GM21447 (cell line): ENCODE results near the gene SPINT3.
"Not testable (repeated sequence)": the region's sequence is repeated elsewhere in the genome, so short reads cannot be mapped to it uniquely, and the experiment has no call there.

Experiments used
- ATAC-seq: cut with Tn5 transposase; IDR thresholded peaks from one replicate; pipeline ENCODE4 v1.9.1; 2021; ENCODE audit not compliant: unreplicated experiment

Gene SPINT3

DNA sequence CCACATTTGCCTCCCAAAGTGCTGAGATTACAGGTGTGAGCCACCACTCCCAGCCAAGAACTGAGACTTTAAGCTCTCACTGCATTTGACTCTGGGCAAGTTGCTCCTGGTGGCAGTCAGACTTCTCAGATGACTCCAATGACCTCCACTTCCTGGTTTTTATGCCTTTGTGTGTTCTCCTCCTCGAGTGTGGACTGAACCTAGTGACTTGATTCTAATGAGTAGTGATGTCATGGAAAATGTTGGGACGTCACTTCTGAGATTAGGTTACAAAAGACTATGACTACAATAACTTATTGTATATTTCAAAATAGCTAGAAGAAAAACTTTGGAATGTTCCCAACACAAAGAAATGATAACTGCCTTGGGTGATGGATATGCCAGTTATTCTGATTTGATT is 12.0 kb downstream of the SPINT3 start:
- ATAC-seq: no peak

DNA sequence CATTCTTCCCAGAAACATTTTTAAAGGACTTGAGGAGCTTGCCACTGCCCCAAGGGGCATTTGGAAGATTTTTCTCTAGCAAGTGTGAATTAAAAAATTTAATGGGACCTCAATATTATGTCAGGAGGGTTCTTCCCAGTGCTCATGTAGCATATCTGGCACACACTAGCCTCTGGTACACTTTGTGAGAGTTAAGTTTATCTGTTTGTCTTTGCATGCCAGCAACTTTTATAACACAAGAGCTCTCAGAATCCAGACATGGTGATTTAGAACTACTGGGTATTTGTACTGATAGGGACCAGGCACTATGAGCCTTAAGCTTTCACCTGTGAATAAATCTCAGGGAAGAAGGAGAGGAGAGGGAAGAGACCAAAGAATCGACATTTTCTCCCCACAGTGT is 12.9 kb downstream of the SPINT3 start:
- no peak for ATAC-seq

DNA sequence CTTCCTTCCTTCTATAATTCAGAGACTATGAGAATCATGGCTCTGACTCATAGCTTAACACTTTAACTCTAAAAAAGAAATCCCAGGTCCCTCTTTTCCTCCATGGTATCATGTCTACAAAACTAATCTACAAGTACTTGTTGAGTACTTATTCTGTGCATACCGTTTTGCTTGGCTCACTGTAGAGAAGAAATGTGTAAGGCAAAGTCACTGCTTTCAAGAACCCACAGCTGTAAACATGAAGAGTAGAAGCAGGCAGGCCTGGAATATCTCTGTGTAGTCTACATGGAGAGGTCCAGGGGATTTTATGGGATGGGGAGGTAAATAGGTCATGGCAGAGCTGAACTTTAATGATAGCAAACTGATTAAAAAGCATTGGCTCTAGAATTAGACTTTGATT is 13.8 kb downstream of the SPINT3 start:
- no peak for ATAC-seq

DNA sequence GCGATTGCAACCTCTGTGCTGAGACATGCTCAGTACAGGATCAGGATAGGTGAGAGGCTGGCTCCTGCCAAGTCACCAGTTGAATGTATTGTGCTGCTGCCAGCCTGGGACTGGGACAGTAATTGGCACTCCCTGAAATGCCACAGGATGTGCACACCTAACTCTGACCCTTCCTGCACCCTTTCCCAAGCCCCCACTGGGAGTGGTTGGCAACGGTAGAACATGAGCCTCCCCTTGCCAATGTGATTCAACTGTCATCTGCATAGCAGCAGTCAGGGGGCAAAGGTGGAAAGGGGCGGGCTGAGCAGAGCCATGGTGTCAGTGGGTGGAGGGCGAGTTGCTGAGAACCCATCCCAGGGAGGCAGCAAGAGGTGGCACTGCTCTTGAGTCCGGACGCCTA is 15.4 kb downstream of the SPINT3 start:
- ATAC-seq: no peak

DNA sequence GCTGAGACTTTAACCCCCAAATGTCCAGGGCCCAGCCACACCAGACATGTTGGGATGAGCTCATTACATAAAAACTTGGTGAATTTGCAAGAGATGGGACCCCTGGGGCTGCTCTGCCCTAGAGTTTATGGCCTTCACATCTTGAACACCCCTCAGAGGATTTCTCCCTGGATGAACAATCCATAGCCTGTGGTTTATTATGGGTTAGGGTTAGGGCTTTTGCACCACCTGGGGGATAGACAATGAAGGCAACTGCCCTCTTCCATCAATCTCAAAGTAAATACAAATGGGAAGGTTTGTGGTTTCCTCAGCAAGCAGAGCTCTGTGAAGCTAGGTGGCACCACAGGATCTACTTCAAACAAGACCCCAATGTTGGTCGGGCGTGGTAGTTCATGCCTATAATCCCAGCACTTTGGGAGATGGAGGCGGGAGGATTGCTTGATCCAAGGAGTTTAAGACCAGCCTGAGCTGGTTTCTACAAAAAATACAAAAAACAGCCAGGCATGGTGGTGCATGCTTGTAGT is 17.4 kb downstream of the SPINT3 start:
- no peak for ATAC-seq

DNA sequence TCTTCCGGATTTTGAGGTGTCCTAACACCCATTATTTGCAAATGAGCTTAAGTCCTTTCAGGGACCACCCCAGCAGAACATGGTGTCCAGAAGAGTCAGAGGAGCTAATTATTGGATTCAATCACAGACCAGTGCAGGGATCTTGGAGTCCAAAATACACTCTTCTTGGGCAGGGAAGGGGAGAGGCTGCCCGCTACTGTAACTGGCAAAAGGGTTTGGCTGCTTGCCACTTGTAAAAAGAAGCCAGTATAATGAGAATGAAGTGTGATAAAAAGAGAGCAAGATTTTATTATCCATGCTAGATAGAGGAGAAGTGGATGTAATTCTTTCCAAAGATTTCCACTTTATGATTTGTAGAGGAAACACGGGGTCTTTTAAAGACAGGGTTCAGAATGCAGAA is 19.3 kb downstream of the SPINT3 start:
- no peak for ATAC-seq

DNA sequence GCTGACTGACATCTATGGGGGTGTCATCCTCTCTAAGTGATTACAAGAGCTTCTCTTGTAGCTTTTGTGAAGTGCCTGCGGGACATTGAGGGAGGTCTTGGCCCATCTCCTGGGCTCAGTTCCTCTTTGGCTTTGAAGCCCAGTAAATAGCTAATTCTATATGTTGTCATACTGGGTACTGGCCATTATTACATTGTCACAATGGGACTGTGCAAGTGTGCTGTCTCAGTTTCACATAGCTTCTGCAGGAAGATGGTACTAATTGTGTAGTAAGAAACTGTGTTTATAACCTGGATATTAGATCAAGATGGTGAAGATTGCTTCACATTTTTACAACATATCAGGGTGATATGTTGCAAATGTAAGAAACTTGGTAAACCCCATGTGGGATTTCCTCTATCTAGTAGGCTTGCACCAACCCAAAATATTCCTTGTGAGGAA is 19.9 kb downstream of the SPINT3 start:
- ATAC-seq: no peak

DNA sequence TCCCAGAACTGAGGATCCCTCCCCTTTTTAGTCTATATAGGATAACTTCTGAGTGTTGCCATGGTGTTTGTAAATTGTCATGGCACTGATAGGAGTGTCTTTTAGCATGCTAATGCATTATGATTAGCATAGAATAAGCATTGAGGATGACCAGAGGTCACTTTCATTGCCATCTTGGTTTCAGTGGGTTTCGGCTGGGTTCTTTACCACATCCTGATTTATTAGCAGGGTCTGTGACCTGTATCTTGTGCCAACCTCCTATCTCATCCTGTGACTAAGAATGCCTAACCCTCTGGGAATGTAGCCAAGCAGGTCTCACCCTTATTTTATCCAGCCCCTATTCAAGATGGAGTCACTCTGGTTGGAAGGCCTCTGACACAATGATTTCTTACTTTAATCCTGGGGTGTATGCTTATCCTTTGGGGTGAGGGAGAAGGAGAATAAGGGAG is 26.3 kb downstream of the SPINT3 start:
- no peak for ATAC-seq

DNA sequence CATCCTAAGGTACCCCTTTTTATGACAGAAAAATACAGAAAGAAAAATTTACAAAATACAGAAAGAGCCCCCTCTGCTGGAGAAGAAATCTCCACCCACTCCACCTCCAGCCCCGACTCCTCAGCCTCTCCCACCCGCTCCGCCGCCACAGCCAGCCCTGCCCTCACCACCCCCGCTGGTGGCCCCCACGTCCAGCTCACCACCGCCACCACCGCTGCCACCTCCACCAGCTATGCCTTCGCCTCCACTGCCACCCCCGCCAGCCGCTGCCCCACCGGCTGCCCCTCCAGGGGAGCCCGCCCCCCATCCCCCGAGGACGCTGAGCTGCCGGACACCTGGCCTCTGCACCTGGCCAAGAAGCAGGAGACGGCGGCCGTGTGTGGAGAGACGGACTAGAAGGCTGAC is 28.2 kb downstream of the SPINT3 start:
- ATAC-seq: no peak

DNA sequence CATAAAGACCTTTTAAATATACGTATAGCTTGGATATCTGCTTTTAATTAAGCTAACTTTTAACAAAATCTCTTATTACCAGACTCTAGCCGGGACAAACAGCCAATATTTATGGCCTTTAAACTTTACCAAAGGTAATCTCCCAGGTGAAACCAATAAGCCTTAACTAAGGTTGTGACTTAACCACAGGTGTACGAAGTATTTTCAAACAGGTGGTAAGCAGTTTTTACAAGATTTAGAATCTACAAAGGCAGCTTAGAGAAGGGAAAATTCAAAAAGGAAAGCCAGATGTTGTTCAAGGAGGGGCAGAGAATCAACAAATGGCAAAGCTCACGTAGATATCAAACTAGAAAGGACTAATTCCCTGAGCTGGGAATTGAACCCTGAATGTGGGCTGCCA is 30.0 kb downstream of the SPINT3 start:
- ATAC-seq: no peak

DNA sequence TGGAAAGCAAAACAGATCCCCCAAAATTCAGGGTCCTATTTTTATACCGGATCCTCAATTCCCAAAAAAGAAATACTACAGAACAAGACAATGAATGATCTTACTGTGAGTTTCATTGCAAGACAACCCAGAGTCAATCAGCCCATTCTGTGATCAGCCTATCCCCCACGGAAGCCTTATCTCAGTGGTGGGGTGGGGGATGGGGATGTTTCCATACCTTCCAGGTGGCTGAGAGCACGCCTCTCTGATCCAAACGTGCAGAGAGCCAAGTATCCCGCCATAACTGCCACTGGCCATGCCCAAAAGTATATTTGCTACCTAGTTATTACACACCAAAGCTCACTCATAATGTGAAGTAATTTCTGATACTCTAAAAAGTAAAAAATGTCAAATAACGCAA is 30.7 kb downstream of the SPINT3 start:
- no peak for ATAC-seq

DNA sequence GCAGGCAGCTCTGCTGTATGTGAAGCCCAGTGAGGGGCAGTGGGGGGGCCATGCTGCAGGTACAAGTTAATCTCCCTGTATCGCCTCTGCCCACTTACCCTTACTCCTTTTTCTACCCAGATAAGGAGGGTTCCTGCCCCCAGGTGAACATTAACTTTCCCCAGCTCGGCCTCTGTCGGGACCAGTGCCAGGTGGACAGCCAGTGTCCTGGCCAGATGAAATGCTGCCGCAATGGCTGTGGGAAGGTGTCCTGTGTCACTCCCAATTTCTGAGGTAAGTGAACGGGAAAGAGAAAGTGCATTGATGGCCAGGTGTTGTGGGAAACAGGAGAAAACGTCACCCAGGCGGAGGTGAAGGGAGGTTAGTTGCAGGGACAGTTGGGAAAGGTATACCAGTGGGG is 35.6 kb downstream of the SPINT3 start:
- ATAC-seq: no peak

DNA sequence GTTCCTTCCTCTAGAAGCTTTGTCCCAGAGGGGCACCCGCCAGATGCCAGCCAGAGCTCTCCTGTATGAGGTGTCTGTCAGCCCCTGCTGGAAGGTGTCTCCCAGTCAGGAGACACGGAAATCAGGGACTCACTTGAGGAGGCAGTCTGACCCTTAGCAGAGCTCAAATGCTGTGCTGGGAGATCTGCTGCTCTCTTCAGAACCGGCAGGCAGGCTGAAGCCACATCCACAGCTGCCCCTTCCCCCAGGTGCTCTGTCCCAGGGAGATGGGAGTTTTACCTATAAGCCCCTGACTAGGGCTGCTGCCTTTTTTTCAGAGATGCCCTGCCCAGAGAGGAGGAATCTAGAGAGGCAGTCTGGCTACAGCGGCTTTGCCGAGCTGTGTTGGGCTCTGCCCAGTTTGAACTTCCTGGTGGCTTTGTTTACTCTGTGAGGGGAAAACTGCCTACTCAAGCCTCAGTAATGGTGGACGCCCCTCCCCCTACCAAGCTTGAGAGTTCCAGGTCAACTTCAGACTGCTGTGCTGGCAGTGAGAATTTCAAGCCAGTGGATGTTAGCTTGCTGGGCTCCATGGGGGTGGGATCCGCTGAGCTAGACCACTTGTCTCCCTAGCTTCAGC is 37.8 kb downstream of the SPINT3 start:
- not testable (repeated sequence) for ATAC-seq

DNA sequence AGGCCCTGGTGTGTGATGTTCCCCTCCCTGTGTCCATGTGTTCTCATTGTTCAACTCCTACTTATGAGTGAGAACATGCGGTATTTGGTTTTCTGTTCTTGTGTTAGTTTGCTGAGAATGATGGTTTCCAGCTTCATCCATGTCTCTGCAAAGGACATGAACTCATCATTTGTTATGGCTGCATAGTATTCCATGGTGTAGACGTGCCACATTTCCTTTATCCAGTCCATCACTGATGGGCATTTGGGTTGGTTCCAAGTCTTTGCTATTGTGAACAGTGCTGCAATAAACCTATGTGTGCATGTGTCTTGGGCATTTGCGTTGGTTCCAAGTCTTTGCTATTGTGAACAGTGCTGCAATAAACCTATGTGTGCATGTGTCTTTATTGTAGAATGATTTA is 43.1 kb downstream of the SPINT3 start:
- not testable (repeated sequence) for ATAC-seq

DNA sequence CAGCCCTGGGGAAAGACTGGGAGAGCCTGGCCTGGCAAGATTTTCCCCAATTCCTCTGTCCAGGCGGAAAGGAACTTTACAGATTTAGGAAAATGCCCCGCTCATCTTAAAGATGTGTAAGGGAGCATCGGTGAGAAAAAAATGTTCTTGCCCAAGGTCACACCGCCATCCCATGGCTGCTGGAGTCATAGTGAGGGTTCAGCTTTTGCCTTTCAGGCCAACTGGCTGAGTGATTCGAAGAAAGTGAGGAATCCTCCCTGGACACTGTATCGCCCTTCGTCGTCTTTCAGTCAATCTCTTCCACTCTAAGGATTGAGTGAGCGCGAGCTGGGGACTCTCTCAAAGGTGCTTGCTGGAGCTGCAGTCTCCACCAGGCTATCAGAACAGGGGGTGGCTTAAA is 44.5 kb downstream of the SPINT3 start:
- ATAC-seq: peak; percentile 35

DNA sequence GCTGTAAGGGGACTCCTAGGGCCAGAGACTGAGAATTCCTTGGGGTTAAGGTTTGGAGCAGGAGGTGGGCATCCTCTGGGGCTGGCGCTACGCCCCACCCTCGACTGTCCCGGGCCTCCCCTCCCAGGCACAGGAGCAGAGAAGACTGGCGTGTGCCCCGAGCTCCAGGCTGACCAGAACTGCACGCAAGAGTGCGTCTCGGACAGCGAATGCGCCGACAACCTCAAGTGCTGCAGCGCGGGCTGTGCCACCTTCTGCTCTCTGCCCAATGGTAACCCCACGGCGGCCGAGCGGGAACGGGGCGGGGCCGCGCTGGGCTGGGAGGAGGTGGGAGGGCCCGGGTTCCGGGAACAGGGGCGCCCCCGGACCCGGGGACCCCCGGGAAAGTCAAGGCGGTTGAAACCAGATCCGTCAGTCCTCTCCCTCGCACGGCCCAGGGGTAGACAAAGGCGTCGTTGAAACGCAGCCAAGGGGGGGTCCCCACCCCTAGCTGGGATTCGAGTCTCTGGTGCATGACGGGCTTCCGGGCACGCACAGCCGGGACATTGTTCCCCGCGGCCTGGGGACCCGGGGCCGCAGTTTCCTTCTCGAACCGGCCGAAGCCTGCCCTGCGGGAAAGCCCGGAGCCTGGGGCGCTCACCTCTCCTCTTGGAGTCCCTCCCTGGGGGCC is 45.0 kb downstream of the SPINT3 start:
- ATAC-seq: peak; percentile 81

DNA sequence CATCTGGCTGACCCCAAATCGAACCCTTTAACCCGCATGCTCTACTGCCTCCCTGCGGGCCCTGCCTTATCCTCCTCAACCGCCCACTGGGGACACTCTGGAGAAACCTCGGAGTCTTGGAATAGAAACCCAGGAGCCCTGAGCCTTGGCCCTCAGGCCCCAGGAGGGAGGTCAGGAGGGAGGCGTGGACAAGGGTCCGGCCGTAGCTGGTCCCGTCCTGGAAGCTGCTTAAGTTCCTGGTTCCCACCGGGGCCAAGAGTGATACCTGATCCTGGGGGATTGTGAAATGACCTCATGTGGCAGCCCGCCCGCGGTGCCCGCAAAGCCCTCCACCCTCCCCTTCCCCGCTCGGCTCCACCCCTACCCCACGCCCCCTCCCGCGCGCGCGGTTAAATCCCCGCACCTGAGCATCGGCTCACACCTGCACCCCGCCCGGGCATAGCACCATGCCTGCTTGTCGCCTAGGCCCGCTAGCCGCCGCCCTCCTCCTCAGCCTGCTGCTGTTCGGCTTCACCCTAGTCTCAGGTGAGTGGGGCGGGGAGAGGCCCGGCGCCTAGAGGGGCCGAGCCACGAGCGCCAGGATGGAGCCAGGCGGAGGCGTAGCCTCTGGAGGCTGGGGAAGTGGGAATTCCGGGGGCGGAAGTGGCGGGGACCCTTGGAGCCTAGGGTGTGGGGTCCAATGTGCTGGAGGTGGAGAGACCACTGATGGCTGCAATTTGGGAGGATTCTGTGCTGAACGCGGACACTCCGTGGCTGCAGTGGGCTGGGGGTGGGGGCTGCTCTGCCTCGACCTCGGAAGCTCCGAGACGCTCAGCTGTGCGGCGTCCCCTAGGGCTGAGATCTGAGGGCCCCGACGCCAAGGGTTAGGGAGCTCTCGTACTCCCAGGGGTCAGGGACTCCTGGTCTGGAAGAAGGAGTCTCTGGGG is 45.8 kb downstream of the SPINT3 start, which contains the start of gene WFDC2:
WFDC2 (plus strand) TSS at position 418 of the 926 bp plus-strand sequence; CDS start at position 447, 29 bp downstream.
- no peak for ATAC-seq

DNA sequence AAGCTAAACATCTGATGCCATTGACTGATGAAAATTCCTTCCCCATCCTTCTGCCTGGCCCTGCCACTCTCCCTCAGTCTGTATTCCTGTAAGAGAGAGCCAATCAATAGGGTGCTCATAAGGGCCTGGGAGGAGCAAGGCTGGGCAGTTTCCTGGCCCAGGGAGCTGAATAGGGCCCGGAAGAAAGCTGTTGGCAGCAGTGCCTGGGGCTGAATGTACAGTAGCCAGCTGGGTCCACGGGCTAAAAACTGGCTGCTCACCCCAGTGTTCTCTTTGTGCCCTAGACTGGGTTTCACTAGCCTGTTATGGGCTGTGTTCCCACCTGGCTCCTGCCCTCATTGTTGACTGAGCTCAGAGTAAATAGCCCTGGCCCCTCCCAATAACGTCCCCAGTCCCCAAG is 47.6 kb downstream of the SPINT3 start:
- no peak for ATAC-seq

DNA sequence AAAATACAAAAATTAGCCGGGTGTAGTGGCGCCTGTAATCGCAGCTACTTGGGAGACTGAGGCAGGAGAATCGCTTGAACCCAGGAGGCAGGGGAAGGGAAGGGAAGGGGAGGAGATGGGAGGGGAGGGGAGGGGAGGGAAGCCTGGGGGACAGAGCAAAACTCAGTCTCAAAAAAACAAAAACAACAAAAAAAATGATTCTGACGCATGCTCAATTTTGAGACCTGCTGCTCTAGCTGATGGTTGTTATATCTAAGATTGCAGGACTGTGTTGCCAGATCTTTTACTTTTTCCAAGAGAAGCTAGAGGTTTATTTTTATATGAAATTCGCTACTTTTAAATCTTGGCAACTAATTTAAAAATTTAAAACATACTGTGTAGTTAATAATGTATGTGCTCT is 48.2 kb downstream of the SPINT3 start:
- ATAC-seq: no peak

DNA sequence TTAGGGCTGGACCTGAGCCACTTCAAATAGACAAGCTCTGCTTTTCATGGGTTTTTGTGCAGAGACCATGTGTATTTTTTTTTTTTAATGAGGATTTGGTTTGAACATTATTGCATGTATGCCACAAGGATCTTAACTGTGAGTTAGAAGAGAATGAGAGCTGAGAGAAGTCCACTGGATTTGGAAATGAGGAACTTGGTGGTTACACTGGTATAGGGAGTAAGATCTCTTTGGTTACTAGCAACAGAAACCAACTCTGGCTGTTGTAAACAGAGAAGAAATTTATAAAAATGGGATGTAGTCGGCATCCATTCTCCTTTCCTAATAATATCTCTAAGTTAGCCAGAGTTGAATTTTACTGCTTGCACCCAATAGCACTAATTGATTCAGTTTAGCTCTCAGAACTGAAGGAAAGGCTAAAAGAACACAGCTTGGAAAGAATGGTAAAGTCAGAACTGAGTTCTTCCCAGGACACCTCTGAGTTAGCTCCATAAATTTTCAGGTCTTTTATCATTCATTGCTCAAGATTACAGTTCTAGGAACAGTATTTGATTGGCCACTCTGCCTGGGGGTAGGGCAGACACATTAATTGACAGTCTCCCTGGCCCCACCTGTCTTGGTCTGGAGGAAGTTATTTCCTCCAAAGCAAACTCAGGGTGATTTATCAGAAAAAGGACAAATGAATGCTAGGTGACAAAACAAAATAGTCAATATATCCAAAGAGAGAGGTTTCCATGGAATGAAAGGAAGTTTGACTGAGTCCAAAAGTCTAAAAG is 49.7 kb downstream of the SPINT3 start:
- no peak for ATAC-seq

DNA sequence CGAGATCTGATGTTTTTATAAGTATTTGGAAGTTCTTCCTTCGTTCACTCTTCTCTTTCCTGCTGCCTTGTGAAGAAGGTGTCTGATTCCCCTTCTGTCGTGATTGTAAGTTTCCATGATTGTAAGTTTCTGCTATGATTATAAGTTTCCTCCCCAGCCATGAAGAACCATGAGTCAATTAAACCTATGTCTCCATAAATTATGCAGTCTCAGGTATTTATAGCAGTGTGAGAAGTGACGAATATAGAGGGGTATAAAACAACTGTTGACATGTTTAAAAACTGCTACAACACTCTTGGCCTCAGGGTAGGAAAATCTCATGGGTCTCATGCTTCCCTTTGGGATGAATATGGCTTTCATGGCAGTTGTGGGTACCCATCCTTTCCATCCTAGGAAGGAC is 51.7 kb downstream of the SPINT3 start:
- no peak for ATAC-seq
